Nephron (organoid): ENCODE measurements around the gene C5orf58.
A peak's percentile ranks its signal among the peaks of the same experiment; 100 is the strongest.

Experiments
- H3K27ac Mint-ChIP-seq, 3 experiments: 2 replicates each; pipeline ENCODE4 v1.8.0; 2020; ENCODE audit warnings: mixed read lengths in 3 of 3, mild to moderate bottlenecking in 2 of 3, moderate library complexity in 1 of 3
- H3K27me3 Mint-ChIP-seq: 2 replicates; pipeline ENCODE4 v1.8.0; 2021; ENCODE audit warnings: low read depth, mild to moderate bottlenecking, moderate library complexity, mixed read lengths
- H3K36me3 Mint-ChIP-seq: 2 replicates; pipeline ENCODE4 v1.8.0; 2020; ENCODE audit warnings: low read depth, mixed read lengths
- H3K4me1 Mint-ChIP-seq: 2 replicates; pipeline ENCODE4 v1.8.0; 2020; ENCODE audit warnings: mixed read lengths
- H3K4me3 Mint-ChIP-seq, 3 experiments: 2 replicates each; pipeline ENCODE4 v1.8.0; 2020; ENCODE audit warnings: mild to moderate bottlenecking in 3 of 3, mixed read lengths in 3 of 3, moderate library complexity in 2 of 3
- H3K9me3 Mint-ChIP-seq: 2 replicates; pipeline ENCODE4 v1.8.0; 2020; ENCODE audit warnings: mixed read lengths
- TF ChIP-seq, protein P1 (sequence below), 3 experiments: fragments of 200-600 bp; sonication (generic); IDR thresholded peaks; one replicate each; pipeline ENCODE4 v1.5.0; 2021; ENCODE audit warnings: antibody characterized with exemption in 3 of 3; ENCODE audit not compliant: unreplicated experiment in 3 of 3

C5orf58 gene

GRCh38 chr5:170218726-170219125 is 14.1 kb upstream of the C5orf58 start:
- H3K4me1 Mint-ChIP-seq = peaks cover 26% of the 10 kb centered on the region
- H3K27ac Mint-ChIP-seq = no peak overlapping the region
- H3K36me3 Mint-ChIP-seq = no peaks in the 10 kb centered on the region
- TF ChIP-seq, protein P1, sequence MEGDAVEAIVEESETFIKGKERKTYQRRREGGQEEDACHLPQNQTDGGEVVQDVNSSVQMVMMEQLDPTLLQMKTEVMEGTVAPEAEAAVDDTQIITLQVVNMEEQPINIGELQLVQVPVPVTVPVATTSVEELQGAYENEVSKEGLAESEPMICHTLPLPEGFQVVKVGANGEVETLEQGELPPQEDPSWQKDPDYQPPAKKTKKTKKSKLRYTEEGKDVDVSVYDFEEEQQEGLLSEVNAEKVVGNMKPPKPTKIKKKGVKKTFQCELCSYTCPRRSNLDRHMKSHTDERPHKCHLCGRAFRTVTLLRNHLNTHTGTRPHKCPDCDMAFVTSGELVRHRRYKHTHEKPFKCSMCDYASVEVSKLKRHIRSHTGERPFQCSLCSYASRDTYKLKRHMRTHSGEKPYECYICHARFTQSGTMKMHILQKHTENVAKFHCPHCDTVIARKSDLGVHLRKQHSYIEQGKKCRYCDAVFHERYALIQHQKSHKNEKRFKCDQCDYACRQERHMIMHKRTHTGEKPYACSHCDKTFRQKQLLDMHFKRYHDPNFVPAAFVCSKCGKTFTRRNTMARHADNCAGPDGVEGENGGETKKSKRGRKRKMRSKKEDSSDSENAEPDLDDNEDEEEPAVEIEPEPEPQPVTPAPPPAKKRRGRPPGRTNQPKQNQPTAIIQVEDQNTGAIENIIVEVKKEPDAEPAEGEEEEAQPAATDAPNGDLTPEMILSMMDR (IDR thresholded peaks at IDR 0.05; ENCODE audit: unreplicated experiment in 3 of 3) = no peak
- H3K9me3 Mint-ChIP-seq = peaks cover 2% of the 10 kb centered on the region
- no peak overlapping the region for H3K4me3 Mint-ChIP-seq
- H3K27me3 Mint-ChIP-seq = peaks cover 11% of the 10 kb centered on the region

DNA sequence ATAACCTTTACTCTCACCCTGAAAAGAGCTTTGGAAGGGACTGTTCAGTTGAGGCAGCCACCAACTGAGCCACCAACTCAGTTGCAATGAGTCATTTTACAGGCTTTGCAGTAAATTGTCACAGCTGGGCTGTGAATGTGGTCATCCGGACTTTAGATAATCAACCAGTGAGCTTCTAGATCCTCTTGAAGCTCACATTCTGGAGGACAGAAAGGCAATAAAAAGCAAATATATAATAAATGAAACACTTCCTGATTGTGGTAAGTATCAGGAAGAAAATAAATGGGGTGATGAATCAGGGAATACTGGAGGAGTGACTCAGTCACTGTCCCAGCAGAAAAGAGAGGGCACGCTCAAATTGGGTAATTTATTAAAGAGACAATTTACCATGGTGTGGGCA is 13.2 kb upstream of the C5orf58 start:
- TF ChIP-seq, protein P1 (IDR thresholded peaks at IDR 0.05; ENCODE audit: unreplicated experiment in 3 of 3) = no peak
- H3K27me3 Mint-ChIP-seq = peaks cover 11% of the 10 kb centered on the region
- peaks cover 35% of the 10 kb centered on the region for H3K4me1 Mint-ChIP-seq
- no peak overlapping the region for H3K27ac Mint-ChIP-seq
- H3K36me3 Mint-ChIP-seq = no peaks in the 10 kb centered on the region
- H3K9me3 Mint-ChIP-seq = no peaks in the 10 kb centered on the region
- no peak overlapping the region for H3K4me3 Mint-ChIP-seq

- H3K9me3 Mint-ChIP-seq = no peaks in the 10 kb centered on the region
- H3K27me3 Mint-ChIP-seq = peaks cover 11% of the 10 kb centered on the region
- H3K4me1 Mint-ChIP-seq = peaks cover 41% of the 10 kb centered on the region
- no peaks in the 10 kb centered on the region for H3K36me3 Mint-ChIP-seq
- H3K4me3 Mint-ChIP-seq = no peak overlapping the region
- no peak overlapping the region for H3K27ac Mint-ChIP-seq
- TF ChIP-seq, protein P1 (IDR thresholded peaks at IDR 0.05; ENCODE audit: unreplicated experiment in 3 of 3) = no peak
These were observed 12.6 kb upstream of the C5orf58 start for GRCh38 chr5:170220191-170220590.

DNA sequence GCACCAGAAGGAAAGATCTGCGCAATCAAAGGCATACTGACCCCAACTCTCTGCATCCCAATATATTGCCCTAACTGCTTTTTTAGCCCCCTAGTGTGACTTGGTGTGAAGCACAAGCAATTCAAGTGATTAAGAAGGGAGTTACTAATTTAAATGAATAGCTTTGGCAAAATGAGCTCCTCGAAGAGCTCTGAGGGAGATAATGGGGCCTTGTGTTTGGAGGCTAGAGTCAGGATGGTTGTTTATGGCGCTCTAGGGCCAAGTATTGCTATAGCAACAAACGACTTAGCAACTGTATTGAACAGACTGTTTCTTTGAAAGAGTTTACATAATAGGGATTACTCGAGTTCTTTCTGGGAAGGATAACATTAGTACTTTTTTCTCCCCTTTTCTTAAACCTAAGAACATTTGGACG is 11.5 kb upstream of the C5orf58 start:
- Mint-ChIP-seq H3K27me3 (peaks cover 6% of the 10 kb centered on the region), H3K27ac (peak overlapping the region; percentile 51 to 62 (median 57)), H3K36me3 (no peaks in the 10 kb centered on the region), H3K4me1 (peaks cover 48% of the 10 kb centered on the region), H3K4me3 (no peak overlapping the region), H3K9me3 (no peaks in the 10 kb centered on the region)
- TF ChIP-seq, protein P1 (IDR thresholded peaks at IDR 0.05; ENCODE audit: unreplicated experiment in 3 of 3) = no peak

DNA sequence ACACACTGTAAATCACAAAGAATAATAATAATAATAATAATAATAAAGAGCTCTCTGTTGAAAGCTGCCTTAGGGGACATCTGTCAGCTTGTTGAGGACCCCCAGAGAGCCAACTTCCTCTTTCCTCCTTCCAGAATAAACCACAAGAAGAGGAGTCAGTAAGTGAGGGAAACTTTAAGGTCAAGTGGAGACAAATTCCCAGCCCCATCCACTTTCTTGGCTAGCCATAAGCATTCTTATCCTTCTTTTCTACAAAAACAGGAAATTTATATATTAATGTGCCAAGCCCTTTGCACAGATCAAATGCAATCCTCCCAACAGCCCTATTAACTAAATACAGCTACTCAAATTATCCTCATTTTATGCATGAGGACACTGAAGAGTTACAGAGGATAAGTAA is 9.4 kb upstream of the C5orf58 start:
- Mint-ChIP-seq H3K36me3 (no peaks in the 10 kb centered on the region), H3K9me3 (no peaks in the 10 kb centered on the region), H3K4me1 (peaks cover 57% of the 10 kb centered on the region), H3K27ac (peak overlapping the region; percentile 43 to 86 (median 49)), H3K27me3 (peaks cover 6% of the 10 kb centered on the region), H3K4me3 (no peak overlapping the region)
- TF ChIP-seq, protein P1 (IDR thresholded peaks at IDR 0.05; ENCODE audit: unreplicated experiment in 3 of 3) = no peak

GRCh38 chr5:170223906-170224305 is 8.9 kb upstream of the C5orf58 start:
- Mint-ChIP-seq H3K4me3 (no peak overlapping the region), H3K4me1 (peaks cover 61% of the 10 kb centered on the region), H3K9me3 (no peaks in the 10 kb centered on the region), H3K36me3 (no peaks in the 10 kb centered on the region), H3K27ac (peak overlapping the region; percentile 43 to 86 (median 49)), H3K27me3 (peaks cover 10% of the 10 kb centered on the region)
- TF ChIP-seq, protein P1 (IDR thresholded peaks at IDR 0.05; ENCODE audit: unreplicated experiment in 3 of 3) = no peak
